Memory B cell (primary cell): ENCODE measurements around the gene HERC2.
A peak's percentile ranks its signal among the peaks of the same experiment; 100 is the strongest.
"Not testable (repeated sequence)": the region's sequence is repeated elsewhere in the genome, so short reads cannot be mapped to it uniquely, and the experiment has no call there.

ENCODE experiments used
- ATAC-seq: fragments of 150-1000 bp; cut with Tn5 transposase; 2 replicates; pipeline ENCODE4 v1.10.0; 2021; ENCODE audit warnings: low read depth, mild to moderate bottlenecking, moderate library complexity
- DNase-seq, 2 donors: peaks; one replicate each; pipeline ENCODE4 v3.0.0; 2022; ENCODE audit warnings: low spot score in 2 of 2
- H3K27ac Mint-ChIP-seq: one replicate; pipeline ENCODE4 v1.8.0; 2022; ENCODE audit warnings: mild to moderate bottlenecking, moderate library complexity, mixed read lengths
- H3K27me3 Mint-ChIP-seq: one replicate; pipeline ENCODE4 v1.8.0; 2022; ENCODE audit warnings: mixed read lengths
- H3K36me3 Mint-ChIP-seq: one replicate; pipeline ENCODE4 v1.8.0; 2022; ENCODE audit warnings: mild to moderate bottlenecking, mixed read lengths
- H3K4me1 Mint-ChIP-seq: one replicate; pipeline ENCODE4 v1.8.0; 2022; ENCODE audit warnings: mixed read lengths
- H3K4me3 Mint-ChIP-seq: one replicate; pipeline ENCODE4 v1.8.0; 2022; ENCODE audit warnings: mild to moderate bottlenecking, moderate library complexity, mixed read lengths
- H3K9me3 Mint-ChIP-seq: one replicate; pipeline ENCODE4 v1.8.0; 2022; ENCODE audit warnings: mixed read lengths

Gene HERC2

GRCh38 chr15:28294560-28294959 lies 27.4 kb downstream of the HERC2 start:
- peaks cover 31% of the 10 kb centered on the region for H3K36me3 Mint-ChIP-seq
- ATAC-seq, H3K27ac Mint-ChIP-seq: not testable (repeated sequence)

GRCh38 chr15:28289694-28290463 lies 32.1 kb downstream of the HERC2 start:
- H3K27me3 Mint-ChIP-seq: no peaks in the 10 kb centered on the region
- peaks cover 16% of the 10 kb centered on the region for H3K4me1 Mint-ChIP-seq
- H3K27ac Mint-ChIP-seq: peak overlapping the region; percentile 10
- peaks cover 3% of the 10 kb centered on the region for H3K9me3 Mint-ChIP-seq
- DNase-seq: no peak
- H3K4me3 Mint-ChIP-seq: peak overlapping the region; percentile 46
- peaks cover 47% of the 10 kb centered on the region for H3K36me3 Mint-ChIP-seq
- ATAC-seq: no peak

More at GRCh38 chr15:28294560-28294959, 27.4 kb downstream of the HERC2 start:
- H3K27me3 Mint-ChIP-seq, H3K4me3 Mint-ChIP-seq, DNase-seq, H3K4me1 Mint-ChIP-seq, H3K9me3 Mint-ChIP-seq: not testable (repeated sequence)

GRCh38 chr15:28288830-28289693 lies 32.9 kb downstream of the HERC2 start:
- peaks cover 47% of the 10 kb centered on the region for H3K36me3 Mint-ChIP-seq
- ATAC-seq: peak; percentile 57
- not testable (repeated sequence) for DNase-seq

GRCh38 chr15:28286659-28287058 lies 35.3 kb downstream of the HERC2 start:
- H3K27ac Mint-ChIP-seq, ATAC-seq, H3K4me3 Mint-ChIP-seq, H3K27me3 Mint-ChIP-seq, DNase-seq, H3K9me3 Mint-ChIP-seq: not testable (repeated sequence)
- Mint-ChIP-seq H3K36me3 (peaks cover 49% of the 10 kb centered on the region), H3K4me1 (peaks cover 15% of the 10 kb centered on the region)

More at GRCh38 chr15:28288830-28289693, 32.9 kb downstream of the HERC2 start:
- Mint-ChIP-seq H3K27ac (peak overlapping the region; percentile 10), H3K4me1 (peaks cover 15% of the 10 kb centered on the region), H3K4me3 (peak overlapping the region; percentile 46)
- not testable (repeated sequence) for H3K27me3 Mint-ChIP-seq, H3K9me3 Mint-ChIP-seq

GRCh38 chr15:28286031-28286430 lies 35.9 kb downstream of the HERC2 start:
- H3K27ac Mint-ChIP-seq: no peak overlapping the region
- DNase-seq: no peak
- H3K4me3 Mint-ChIP-seq: no peak overlapping the region
- no peaks in the 10 kb centered on the region for H3K27me3 Mint-ChIP-seq
- H3K4me1 Mint-ChIP-seq: peaks cover 16% of the 10 kb centered on the region
- peaks cover 49% of the 10 kb centered on the region for H3K36me3 Mint-ChIP-seq
- H3K9me3 Mint-ChIP-seq: peaks cover 9% of the 10 kb centered on the region
- ATAC-seq: no peak

GRCh38 chr15:28281876-28282275 lies 40.1 kb downstream of the HERC2 start:
- Mint-ChIP-seq H3K4me3 (no peak overlapping the region), H3K27ac (no peak overlapping the region), H3K27me3 (no peaks in the 10 kb centered on the region), H3K9me3 (peaks cover 6% of the 10 kb centered on the region), H3K36me3 (peaks cover 34% of the 10 kb centered on the region), H3K4me1 (peaks cover 6% of the 10 kb centered on the region)
- ATAC-seq (no peak), DNase-seq (no peak)

GRCh38 chr15:28274635-28275034 lies 47.3 kb downstream of the HERC2 start:
- H3K27ac Mint-ChIP-seq: no peak overlapping the region
- H3K4me3 Mint-ChIP-seq: no peak overlapping the region
- ATAC-seq (no peak), DNase-seq (no peak)
- H3K27me3 Mint-ChIP-seq: no peaks in the 10 kb centered on the region
- no peaks in the 10 kb centered on the region for H3K9me3 Mint-ChIP-seq
- H3K36me3 Mint-ChIP-seq: peaks cover 23% of the 10 kb centered on the region
- H3K4me1 Mint-ChIP-seq: peaks cover 2% of the 10 kb centered on the region

- H3K4me1 Mint-ChIP-seq: peaks cover 2% of the 10 kb centered on the region
- no peaks in the 10 kb centered on the region for H3K27me3 Mint-ChIP-seq
- peaks cover 22% of the 10 kb centered on the region for H3K36me3 Mint-ChIP-seq
- no peak for DNase-seq
- no peak for ATAC-seq
- H3K9me3 Mint-ChIP-seq: no peaks in the 10 kb centered on the region
- H3K4me3 Mint-ChIP-seq: no peak overlapping the region
- no peak overlapping the region for H3K27ac Mint-ChIP-seq
Observed at GRCh38 chr15:28273873-28274610, 47.9 kb downstream of the HERC2 start.

GRCh38 chr15:28273468-28273867 lies 48.5 kb downstream of the HERC2 start:
- no peak overlapping the region for H3K27ac Mint-ChIP-seq
- no peak for ATAC-seq
- H3K9me3 Mint-ChIP-seq: no peaks in the 10 kb centered on the region
- H3K36me3 Mint-ChIP-seq: peaks cover 23% of the 10 kb centered on the region
- no peak overlapping the region for H3K4me3 Mint-ChIP-seq
- H3K4me1 Mint-ChIP-seq: peaks cover 2% of the 10 kb centered on the region
- H3K27me3 Mint-ChIP-seq: no peaks in the 10 kb centered on the region
- DNase-seq: no peak

GRCh38 chr15:28272587-28272986 lies 49.4 kb downstream of the HERC2 start:
- no peak overlapping the region for H3K27ac Mint-ChIP-seq

GRCh38 chr15:28271697-28272260 lies 50.2 kb downstream of the HERC2 start:
- H3K4me3 Mint-ChIP-seq: no peak overlapping the region
- DNase-seq (no peak), ATAC-seq (no peak)
- H3K9me3 Mint-ChIP-seq: no peaks in the 10 kb centered on the region
- H3K36me3 Mint-ChIP-seq: peaks cover 35% of the 10 kb centered on the region
- H3K27ac Mint-ChIP-seq: no peak overlapping the region
- H3K27me3 Mint-ChIP-seq: no peaks in the 10 kb centered on the region
- H3K4me1 Mint-ChIP-seq: peaks cover 2% of the 10 kb centered on the region

More at GRCh38 chr15:28272587-28272986, 49.4 kb downstream of the HERC2 start:
- Mint-ChIP-seq H3K36me3 (peaks cover 31% of the 10 kb centered on the region), H3K4me3 (no peak overlapping the region), H3K27me3 (no peaks in the 10 kb centered on the region), H3K9me3 (no peaks in the 10 kb centered on the region), H3K4me1 (peaks cover 2% of the 10 kb centered on the region)
- ATAC-seq (no peak), DNase-seq (no peak)

GRCh38 chr15:28269097-28269496 lies 52.9 kb downstream of the HERC2 start:
- Mint-ChIP-seq H3K4me3 (no peak overlapping the region), H3K9me3 (no peaks in the 10 kb centered on the region), H3K4me1 (peaks cover 8% of the 10 kb centered on the region), H3K27me3 (no peaks in the 10 kb centered on the region), H3K36me3 (peaks cover 43% of the 10 kb centered on the region), H3K27ac (no peak overlapping the region)
- DNase-seq (no peak), ATAC-seq (no peak)

- no peaks in the 10 kb centered on the region for H3K9me3 Mint-ChIP-seq
- H3K36me3 Mint-ChIP-seq: peaks cover 47% of the 10 kb centered on the region
- ATAC-seq: no peak
- DNase-seq: no peak
- no peak overlapping the region for H3K4me3 Mint-ChIP-seq
- H3K27ac Mint-ChIP-seq: no peak overlapping the region
- no peaks in the 10 kb centered on the region for H3K27me3 Mint-ChIP-seq
- H3K4me1 Mint-ChIP-seq: peaks cover 8% of the 10 kb centered on the region
Observed at GRCh38 chr15:28267727-28268126, 54.3 kb downstream of the HERC2 start.
